Kidney epithelial cell (primary cell): Measurements from ENCODE around the gene MYH10. TPM values are rescaled to one million over a fixed set of nuclear protein-coding genes. Genes with fewer than 3 reads are reported as not detected.

Experiments
- DNase-seq: peaks from one replicate; pipeline ENCODE4 v3.0.0-alpha.2; 2010; ENCODE audit warnings: low read depth
- H3K27me3 ChIP-seq: 2 replicates; pipeline ENCODE4 v1.6.0; 2011; ENCODE audit warnings: low read length; ENCODE audit not compliant: control insufficient read depth, insufficient read depth
- H3K36me3 ChIP-seq: 2 replicates; pipeline ENCODE4 v1.5.1; 2011; ENCODE audit warnings: low read length; ENCODE audit not compliant: control insufficient read depth, insufficient read depth
- H3K4me3 ChIP-seq: 2 replicates; pipeline ENCODE4 v1.5.1; 2011; ENCODE audit warnings: low read depth, mild to moderate bottlenecking, control low read depth, low read length
- total RNA-seq: library from RNA; depleted of rRNA; stranded (reverse); fragments of >200 nt; gene quantifications from 2 replicates; pipeline ENCODE4 v1.2.3, GENCODE V29; 2015
- TF ChIP-seq, protein P1 (sequence below): IDR thresholded peaks from 2 replicates; pipeline ENCODE4 v1.5.1; 2011; ENCODE audit warnings: mild to moderate bottlenecking, moderate library complexity, low read length, control low read depth, inconsistent platforms; ENCODE audit not compliant: insufficient read depth, poor library complexity, severe bottlenecking

Gene MYH10
- total RNA-seq, 1 donor from 2014 or later, result 90.5 TPM

DNA sequence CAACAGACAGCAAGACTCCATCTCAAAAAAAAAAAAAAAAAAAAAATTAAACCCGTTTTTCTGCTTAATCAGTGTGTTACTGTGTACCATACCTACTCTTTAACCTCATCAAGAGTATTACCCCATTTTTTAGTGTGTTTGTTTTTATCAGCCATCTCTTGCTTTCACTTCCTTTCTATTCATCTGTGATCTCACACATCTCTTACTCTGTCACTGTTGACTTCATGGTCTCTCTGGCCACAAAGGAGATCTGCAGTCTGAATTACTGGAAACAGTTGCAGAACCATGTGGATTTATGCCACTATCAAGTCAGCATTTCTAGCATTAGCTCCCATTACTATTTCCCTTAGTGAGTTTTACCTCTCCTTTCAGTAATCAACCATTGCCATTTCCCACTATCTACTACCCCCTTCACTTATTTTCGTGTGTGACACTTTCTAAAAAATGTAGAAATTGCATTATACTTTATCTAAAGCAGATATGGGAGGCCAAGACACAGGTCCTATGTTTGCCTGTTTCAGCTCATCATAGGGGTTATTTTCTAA is 174.8 kb downstream of the MYH10 start:
- Histone ChIP-seq H3K36me3 (peaks cover 1% of the 10 kb centered on the region), H3K27me3 (no peaks in the 10 kb centered on the region), H3K4me3 (no peak overlapping the region)
- TF ChIP-seq, protein P1, sequence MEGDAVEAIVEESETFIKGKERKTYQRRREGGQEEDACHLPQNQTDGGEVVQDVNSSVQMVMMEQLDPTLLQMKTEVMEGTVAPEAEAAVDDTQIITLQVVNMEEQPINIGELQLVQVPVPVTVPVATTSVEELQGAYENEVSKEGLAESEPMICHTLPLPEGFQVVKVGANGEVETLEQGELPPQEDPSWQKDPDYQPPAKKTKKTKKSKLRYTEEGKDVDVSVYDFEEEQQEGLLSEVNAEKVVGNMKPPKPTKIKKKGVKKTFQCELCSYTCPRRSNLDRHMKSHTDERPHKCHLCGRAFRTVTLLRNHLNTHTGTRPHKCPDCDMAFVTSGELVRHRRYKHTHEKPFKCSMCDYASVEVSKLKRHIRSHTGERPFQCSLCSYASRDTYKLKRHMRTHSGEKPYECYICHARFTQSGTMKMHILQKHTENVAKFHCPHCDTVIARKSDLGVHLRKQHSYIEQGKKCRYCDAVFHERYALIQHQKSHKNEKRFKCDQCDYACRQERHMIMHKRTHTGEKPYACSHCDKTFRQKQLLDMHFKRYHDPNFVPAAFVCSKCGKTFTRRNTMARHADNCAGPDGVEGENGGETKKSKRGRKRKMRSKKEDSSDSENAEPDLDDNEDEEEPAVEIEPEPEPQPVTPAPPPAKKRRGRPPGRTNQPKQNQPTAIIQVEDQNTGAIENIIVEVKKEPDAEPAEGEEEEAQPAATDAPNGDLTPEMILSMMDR, result no peak
- no peak for DNase-seq

DNA sequence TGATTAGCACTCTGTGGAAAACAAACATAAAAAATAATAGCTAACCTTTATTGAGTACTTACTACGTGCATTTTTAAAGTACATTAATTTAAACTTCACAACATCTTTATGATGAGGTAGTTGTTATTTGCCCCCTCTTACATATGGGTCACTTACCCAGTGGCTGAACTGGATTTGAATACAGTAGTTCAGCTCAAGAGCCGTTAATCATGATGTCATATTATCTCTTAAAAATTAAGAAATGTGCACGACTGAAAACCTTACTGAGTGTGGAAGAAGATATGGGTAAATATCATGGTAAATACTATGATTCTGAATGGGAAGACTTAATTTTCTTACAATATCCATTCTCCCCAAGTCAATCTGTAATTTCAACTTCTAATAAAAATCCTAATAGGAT is 177.2 kb downstream of the MYH10 start:
- TF ChIP-seq, protein P1, result no peak
- no peak for DNase-seq
- Histone ChIP-seq H3K4me3 (no peak overlapping the region), H3K36me3 (no peaks in the 10 kb centered on the region), H3K27me3 (no peaks in the 10 kb centered on the region)

DNA sequence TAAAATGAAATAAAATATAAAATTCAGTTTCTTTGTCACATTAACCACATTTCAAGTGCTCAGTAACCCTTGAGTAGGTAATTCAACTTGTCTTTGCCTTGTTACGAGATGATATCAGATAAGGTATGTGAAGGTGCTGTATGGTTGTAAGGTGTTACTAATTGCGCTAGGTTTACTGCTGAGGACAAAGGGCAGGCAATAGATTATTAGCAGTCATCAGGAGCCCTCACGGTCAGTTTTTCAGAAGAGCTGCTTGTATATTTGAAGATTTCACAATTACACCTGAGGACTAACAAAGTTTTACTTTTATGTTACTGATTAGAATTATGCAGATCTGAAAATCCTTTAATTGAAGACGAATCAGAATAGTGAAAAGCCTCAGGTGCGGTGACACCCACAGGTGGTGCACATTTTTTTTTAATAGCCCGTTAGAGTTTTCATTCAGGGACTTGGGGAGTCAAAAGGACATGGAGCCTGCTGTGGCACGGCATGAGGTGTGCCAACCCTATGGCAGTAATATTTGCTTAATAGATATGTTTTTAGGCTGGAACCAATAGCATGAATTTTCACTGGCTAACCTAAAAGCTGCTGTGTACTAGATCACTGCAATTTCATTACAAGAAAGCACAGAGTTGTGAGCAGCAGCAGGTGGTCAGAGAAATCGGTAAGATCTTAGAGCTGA is 178.5 kb downstream of the MYH10 start:
- TF ChIP-seq, protein P1, result no peak
- Histone ChIP-seq H3K27me3 (no peaks in the 10 kb centered on the region), H3K36me3 (no peaks in the 10 kb centered on the region)

DNA sequence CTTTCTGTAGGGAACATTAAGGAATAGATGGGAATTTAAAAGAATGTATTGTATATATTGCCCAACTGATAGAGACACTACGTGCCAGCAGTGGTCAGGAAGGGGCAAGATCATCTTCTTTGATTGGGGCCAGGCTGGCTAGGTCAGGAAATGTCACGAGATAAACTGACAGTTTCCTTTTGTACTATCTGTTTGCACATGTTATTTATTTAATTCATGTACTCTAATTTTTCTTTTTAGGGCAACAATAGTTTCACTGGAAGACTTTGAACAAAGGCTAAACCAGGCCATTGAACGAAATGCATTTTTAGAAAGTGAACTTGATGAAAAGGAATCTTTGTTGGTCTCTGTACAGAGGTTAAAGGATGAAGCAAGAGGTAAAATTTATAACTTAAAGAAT is 182.2 kb downstream of the MYH10 start:
- Histone ChIP-seq H3K4me3 (no peak overlapping the region), H3K36me3 (no peaks in the 10 kb centered on the region), H3K27me3 (no peaks in the 10 kb centered on the region)
- no peak for DNase-seq
- TF ChIP-seq, protein P1, result no peak

More for the DNA sequence above, 178.5 kb downstream of the MYH10 start:
- DNase-seq, result no peak
- no peak overlapping the region for H3K4me3 ChIP-seq

DNA sequence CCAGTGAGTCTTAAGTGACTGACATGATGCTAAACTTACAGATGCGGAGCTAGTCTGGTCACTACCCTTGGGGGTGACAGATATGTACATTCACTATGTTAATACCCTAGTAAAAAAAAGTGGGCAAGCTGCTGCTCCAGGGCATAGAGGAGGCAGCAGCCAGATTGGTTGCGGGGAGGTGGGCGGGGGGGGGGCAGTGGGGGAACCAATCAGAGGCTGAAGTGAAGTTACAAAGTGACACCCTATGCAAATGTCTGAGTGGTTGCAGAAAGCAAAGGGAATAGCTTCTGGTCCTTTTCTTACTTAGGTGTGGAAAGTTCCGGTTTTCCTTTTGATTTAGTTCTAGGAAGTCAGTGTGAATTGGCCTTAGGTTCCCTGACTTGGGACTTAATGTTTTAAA is 182.7 kb downstream of the MYH10 start:
- no peak overlapping the region for H3K4me3 ChIP-seq
- no peaks in the 10 kb centered on the region for H3K27me3 ChIP-seq
- TF ChIP-seq, protein P1, result no peak
- H3K36me3 ChIP-seq, result no peaks in the 10 kb centered on the region
- no peak for DNase-seq

DNA sequence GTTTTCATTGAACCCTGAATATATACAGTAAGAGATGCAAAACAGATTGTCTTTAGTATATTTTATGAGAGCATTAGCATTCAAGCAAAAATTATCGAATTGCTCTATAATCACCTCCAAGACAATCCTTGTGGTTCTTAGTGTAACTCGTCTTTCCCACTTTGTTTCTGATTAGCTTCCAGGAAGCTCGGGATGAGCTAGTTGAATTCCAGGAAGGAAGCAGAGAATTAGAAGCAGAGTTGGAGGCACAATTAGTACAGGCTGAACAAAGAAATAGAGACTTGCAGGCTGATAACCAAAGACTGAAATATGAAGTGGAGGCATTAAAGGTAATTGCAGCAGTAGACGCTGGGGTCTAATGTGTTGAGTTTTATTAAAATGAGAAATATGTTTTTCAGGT is 185.0 kb downstream of the MYH10 start:
- Histone ChIP-seq H3K4me3 (no peak overlapping the region), H3K36me3 (no peaks in the 10 kb centered on the region), H3K27me3 (no peaks in the 10 kb centered on the region)
- DNase-seq, result no peak
- TF ChIP-seq, protein P1, result no peak
